HG03457 (cell line): ENCODE results near the gene CLDN18.

ENCODE experiments used
- ATAC-seq: cut with Tn5 transposase; IDR thresholded peaks from one replicate; pipeline ENCODE4 v1.9.1; 2021; ENCODE audit warnings: moderate number of reproducible peaks; ENCODE audit not compliant: unreplicated experiment

Gene CLDN18

DNA sequence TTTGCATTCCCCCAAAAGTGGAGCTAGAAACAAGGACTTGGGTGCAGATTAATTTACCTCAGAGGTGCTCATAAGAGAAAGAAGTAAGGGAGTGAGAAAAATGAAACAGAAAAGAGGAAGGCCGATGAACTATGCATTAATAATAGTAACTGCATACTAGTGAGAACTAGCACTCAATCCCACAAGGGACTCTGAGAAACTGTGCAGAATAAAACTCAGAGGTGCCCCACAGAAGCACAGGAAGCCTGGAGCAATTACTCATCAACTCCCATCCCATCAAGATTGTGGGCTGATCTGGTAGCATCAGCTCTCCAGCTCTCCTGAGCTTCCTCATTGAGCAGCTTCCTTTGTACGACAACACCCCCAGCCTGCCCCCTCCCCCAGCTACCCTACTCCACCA is 50.8 kb downstream of the CLDN18 start:
- peak; percentile 54 for ATAC-seq

DNA sequence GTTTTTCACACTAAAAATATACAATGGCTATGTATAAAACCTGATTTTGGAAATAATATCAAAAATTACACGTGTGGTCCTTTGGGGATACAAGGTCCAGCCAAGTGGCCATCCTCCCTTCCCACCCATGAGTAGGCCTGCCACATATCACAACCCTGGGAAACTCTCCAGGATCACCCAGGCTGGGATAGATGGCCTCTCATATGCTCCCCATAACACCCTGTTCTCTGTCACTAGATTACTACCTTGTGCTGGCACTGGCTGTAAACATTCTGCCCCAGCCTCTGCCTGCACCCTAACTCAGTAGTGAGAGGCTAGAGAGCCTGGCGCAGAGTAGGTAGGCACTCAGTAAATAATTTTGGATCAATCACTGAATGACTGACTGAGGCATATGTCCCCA is 52.1 kb downstream of the CLDN18 start:
- no peak for ATAC-seq

- ATAC-seq, result no peak
These were observed 52.7 kb downstream of the CLDN18 start for GRCh38 chr3:138062626-138063025.

- ATAC-seq, result no peak
These were observed 53.5 kb downstream of the CLDN18 start for GRCh38 chr3:138063416-138063815.

DNA sequence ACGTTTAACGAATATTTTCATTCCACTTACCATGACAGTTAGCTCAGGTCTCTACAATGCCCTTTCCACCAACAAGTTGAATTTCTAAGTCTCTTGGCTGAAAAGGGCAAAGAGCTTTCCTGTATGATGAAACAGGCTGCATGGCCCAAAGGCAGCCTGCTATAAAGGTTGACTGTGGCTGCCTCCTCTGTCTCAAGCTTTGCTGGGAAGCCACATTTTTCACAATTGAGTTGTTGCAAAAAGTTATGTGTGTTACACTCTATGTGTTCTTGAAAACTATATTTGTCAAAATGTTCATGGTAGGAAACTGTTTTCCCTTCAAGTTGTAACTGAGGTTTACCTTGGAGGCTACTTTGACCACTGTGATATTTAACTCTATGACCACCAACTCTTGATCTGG is 56.0 kb downstream of the CLDN18 start:
- ATAC-seq, result peak; percentile 24

- peak; percentile 76 for ATAC-seq
These were observed 56.4 kb downstream of the CLDN18 start for GRCh38 chr3:138066383-138066782.

- no peak for ATAC-seq
These were observed 57.0 kb downstream of the CLDN18 start for GRCh38 chr3:138066972-138067371.

DNA sequence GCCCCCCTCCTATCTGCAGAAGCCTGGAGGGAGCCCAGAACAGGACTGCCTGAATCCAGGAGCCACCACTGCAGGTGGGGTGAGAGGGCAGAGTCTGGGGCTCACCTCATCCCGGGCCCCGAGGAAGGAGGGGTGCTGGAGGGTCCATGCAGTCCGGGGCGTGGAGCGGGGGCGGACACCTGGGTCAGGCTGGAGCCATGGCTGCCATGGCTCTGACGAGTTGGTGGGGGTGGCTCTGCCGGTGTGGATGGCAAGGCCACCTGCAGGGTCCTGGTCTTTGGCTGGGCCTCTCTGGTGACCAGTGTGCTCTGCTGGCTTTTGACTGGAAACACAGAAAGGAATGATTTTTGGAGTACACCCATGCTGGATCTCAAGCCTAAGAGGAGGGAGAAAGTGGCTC is 58.1 kb downstream of the CLDN18 start:
- no peak for ATAC-seq

GRCh38 chr3:138068579-138069174 is 58.7 kb downstream of the CLDN18 start:
- peak; percentile 59 for ATAC-seq

DNA sequence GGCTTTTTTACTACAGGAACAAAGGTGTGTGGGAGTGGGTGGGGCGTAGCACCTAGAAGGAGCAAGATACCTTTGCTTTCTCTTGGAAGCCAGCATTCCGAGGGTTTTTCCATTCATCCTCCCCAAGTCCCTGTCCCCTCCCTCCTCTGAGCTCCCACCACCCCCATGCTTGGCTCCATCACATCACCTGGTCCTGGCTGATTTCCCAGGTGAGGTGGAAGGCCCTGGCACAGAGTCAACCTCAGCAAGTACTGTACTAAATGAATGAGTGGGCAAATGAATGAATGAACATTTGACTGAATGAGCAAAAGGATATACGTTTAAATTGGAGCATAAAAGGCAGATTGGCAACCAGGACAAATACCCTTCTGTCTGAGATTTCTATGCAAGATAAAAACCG is 60.0 kb downstream of the CLDN18 start:
- ATAC-seq, result no peak

DNA sequence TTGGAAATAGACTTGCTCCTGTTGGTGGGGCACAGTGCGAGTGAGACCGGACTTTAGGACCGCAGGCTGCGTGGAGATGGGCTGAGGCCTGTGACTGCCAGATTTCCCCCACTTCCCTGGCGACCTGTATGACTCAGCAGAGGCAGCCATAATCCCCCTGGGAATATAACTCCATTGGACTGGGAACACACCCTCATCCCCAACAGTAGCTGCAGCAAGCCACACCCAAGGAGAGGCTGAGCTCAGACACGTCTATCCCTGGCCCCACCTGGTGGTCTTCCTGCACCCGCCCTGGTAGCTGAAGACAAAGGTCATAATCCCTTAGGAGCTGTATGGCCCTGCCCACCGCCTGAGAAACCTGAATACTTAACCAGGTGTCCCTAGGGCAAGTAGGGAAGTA is 62.8 kb downstream of the CLDN18 start:
- ATAC-seq, result no peak

GRCh38 chr3:138078096-138078495 is 68.1 kb downstream of the CLDN18 start:
- ATAC-seq, result no peak

DNA sequence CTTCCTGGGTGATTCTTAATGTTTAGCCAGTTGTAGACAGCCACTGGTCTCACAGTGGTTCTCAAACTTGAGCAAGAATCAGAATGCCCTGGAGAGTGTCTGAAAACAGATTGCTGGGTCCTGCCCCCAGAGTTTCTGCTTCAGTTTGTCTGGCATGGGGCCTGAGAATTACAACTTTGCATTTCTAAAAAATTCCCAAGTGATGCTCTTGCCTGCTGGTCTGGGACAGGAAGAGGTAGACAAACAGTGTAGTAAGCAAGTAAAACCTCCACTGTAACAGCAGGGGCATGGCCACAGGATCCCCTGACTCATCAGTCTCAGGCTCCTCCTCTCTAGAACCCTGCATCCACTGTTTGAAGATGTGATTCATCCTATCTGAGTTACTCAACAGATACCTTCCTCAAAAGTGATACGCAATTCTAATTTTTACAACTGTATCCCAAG is 69.0 kb downstream of the CLDN18 start:
- ATAC-seq, result no peak

DNA sequence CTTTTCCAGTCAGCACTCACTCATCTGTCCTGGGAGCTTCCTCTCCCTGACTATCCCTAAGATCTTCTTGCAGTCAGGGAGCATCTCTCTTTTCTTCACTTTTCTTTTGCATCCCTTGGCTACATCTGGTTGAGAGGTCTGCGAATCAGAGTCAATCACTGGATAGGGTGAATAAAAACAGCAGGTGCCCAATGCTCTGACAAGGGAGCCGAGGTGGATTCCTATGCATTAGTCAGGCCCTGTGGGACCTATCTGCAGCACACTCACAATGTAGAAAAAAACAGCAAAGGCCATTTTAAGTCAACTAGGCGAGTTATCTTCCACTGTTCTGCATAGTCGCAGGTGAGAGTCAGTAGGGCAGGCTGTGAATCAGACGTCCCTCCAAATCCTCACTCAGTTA is 69.9 kb downstream of the CLDN18 start:
- ATAC-seq, result no peak

- no peak for ATAC-seq
These were observed 71.6 kb downstream of the CLDN18 start for GRCh38 chr3:138081371-138082084.

DNA sequence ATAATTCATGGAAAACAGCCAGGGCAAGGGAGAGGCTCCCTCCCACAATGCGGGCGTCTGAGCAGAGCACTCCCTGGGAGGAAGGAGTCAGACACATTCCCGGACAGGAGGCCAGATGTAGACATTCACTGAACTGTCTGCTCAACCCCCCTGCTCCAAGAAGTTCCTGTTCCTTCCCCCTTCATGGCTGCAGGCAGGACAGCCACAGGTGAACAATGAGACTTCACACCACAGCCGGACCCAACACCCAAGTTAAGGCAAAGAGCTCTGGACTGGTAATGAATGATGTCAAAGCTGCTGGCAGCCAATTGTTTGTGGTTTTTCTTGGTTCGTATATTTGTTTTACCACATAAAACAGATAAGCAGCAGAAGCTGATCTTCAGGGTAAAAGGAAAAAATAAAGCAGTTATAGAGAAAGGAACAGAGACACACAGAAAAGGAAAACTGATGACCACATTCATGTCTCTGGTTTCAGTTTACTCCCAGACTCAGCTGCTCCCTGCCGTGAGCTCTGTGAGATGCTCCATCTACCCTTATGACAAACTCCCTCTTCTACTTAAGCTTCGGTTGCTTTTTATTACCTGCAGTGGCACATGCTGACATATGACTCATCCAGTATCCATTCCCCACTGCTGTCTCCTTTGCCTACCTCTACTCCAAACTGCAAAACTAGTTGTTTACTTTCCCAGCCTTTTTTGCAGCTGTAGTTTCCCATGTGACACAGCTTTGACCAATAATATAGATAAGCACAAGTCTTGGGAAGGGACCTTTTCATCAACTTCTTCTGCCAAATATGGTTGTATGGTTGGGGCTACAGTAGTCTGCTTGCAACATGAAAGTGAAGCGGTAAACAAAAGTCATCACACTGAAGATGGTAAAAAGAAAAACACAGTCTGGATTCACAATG is 72.4 kb downstream of the CLDN18 start:
- no peak for ATAC-seq

GRCh38 chr3:138082992-138083386 is 73.0 kb downstream of the CLDN18 start:
- no peak for ATAC-seq
